Lung (tissue), 12 donors: Measurements from ENCODE around the gene AFF1. TPM values are rescaled to one million over a fixed set of nuclear protein-coding genes. Genes with fewer than 3 reads are reported as not detected.

Experiments
- ATAC-seq: fragments of 200-7000 bp; cut with Tn5 transposase; one replicate; pipeline ENCODE4 v1.9.1; 2020; ENCODE audit warnings: moderate number of reproducible peaks; ENCODE audit not compliant: insufficient read depth, low FRiP score
- DNase-seq, 3 donors: peaks; one replicate each; pipeline ENCODE4 v3.0.0-alpha.2; 2013 to 2017
- H3K27ac ChIP-seq, 2 donors: one replicate each; pipeline ENCODE4 v1.5.1; 2013; ENCODE audit warnings: mild to moderate bottlenecking in 2 of 2, moderate library complexity in 2 of 2, control low read depth in 1 of 2, inconsistent platforms in 1 of 2, low read depth in 1 of 2, low read length in 1 of 2
- H3K27me3 ChIP-seq, 3 donors: one replicate each; pipeline ENCODE4 v1.5.1; 2013; ENCODE audit warnings: low read length in 2 of 3; ENCODE audit not compliant: control insufficient read depth in 3 of 3, insufficient read depth in 3 of 3
- H3K36me3 ChIP-seq, 4 donors: one replicate each; pipeline ENCODE4 v1.5.1; 2013; ENCODE audit warnings: low read length in 4 of 4, mild to moderate bottlenecking in 1 of 4, moderate library complexity in 1 of 4; ENCODE audit not compliant: control insufficient read depth in 4 of 4, insufficient read depth in 4 of 4
- H3K4me1 ChIP-seq, 5 donors: one replicate each; pipeline ENCODE4 v1.5.1; 2013; ENCODE audit warnings: low read length in 5 of 5, mild to moderate bottlenecking in 2 of 5, moderate library complexity in 1 of 5; ENCODE audit not compliant: control insufficient read depth in 5 of 5, insufficient read depth in 5 of 5
- H3K4me3 ChIP-seq: one replicate; pipeline ENCODE4 v1.5.1; 2013; ENCODE audit warnings: mild to moderate bottlenecking, control low read depth, moderate library complexity
- H3K9ac ChIP-seq, 2 donors: one replicate each; pipeline ENCODE4 v1.5.1; 2013; ENCODE audit warnings: low read length in 2 of 2, control low read depth in 1 of 2; ENCODE audit not compliant: insufficient read depth in 1 of 2
- H3K9me3 ChIP-seq, 4 donors: one replicate each; pipeline ENCODE4 v1.5.1; 2013; ENCODE audit warnings: low read length in 3 of 4, mild to moderate bottlenecking in 1 of 4, moderate library complexity in 1 of 4; ENCODE audit not compliant: control insufficient read depth in 4 of 4, insufficient read depth in 3 of 4
- CTCF ChIP-seq: IDR thresholded peaks from 2 replicates; pipeline ENCODE4 v1.5.1; 2012; ENCODE audit warnings: mild to moderate bottlenecking; ENCODE audit errors: control extremely low read depth, extremely low read depth
- WGBS, 2 donors: extraction: QIAGEN DNeasy Blood & Tissue Kit; methylation state at CpG; one replicate each; pipeline ENCODE4 v1.1.7; 2013; 5-methylcytosine and 5-hydroxymethylcytosine counted together
- polyA plus RNA-seq, 2 donors: library from polyadenylated mRNA; stranded (reverse); fragments of 200-250 nt; gene quantifications; one replicate each; pipeline ENCODE4 v1.2.1, GENCODE V29; 2013
- total RNA-seq, 2 donors: library from RNA; depleted of rRNA in 1 of 2; stranded (reverse); fragments of >200 nt in 1 of 2; gene quantifications; one replicate each; pipeline ENCODE4 v1.2.1, GENCODE V29; 2014 to 2021
- donor health status: control.
- donor health status: control.
- donor health status: Bipolar disorder and iron deficiency.
- donor health status: healthy.
- donor health status: DM: yes; HTN: yes; CAD: no.

The AFF1 gene
- total and polyA plus RNA-seq, 4 donors, result 9.5 to 79.0 (median 35.8) TPM

- DNase-seq, result no peak
- Histone ChIP-seq H3K4me3 (no peak overlapping the region), H3K27ac (peak overlapping the region in 1 of 2 donors; percentile 23), H3K36me3 (peaks cover 0 to 2% (median under 1%) of the 10 kb centered on the region in 4 donors), H3K4me1 (peaks cover 7 to 40% (median 11%) of the 10 kb centered on the region in 5 donors), H3K9ac (no peak overlapping the region), H3K9me3 (no peaks in the 10 kb centered on the region), H3K27me3 (no peaks in the 10 kb centered on the region)
- 22 to 41% methylated on average over 3 of the region's 3 CpGs for WGBS, 2 donors
- no peak for ATAC-seq
- no peak for TF ChIP-seq CTCF
These were observed 118.4 kb downstream of the AFF1 start for GRCh38 chr4:87053176-87053658.

- no peak for TF ChIP-seq CTCF
- peak overlapping the region; percentile 37 to 69 for H3K27ac ChIP-seq
- no peaks in the 10 kb centered on the region for H3K27me3 ChIP-seq
- H3K36me3 ChIP-seq, result peaks cover 0 to 2% (median 0%) of the 10 kb centered on the region in 4 donors
- no peak overlapping the region for H3K9ac ChIP-seq
- H3K9me3 ChIP-seq, result no peaks in the 10 kb centered on the region
- peaks cover 8 to 35% (median 11%) of the 10 kb centered on the region in 5 donors for H3K4me1 ChIP-seq
- H3K4me3 ChIP-seq, result no peak overlapping the region
- WGBS, 2 donors, result 31 to 56% methylated on average over 10 of the region's 10 CpGs
- no peak for DNase-seq
- no peak for ATAC-seq
These were observed 119.3 kb downstream of the AFF1 start for GRCh38 chr4:87053802-87054767.

- no peak for DNase-seq
- peak overlapping the region; percentile 35 to 69 for H3K27ac ChIP-seq
- no peak overlapping the region for H3K9ac ChIP-seq
- 47 to 58% methylated on average over 3 of the region's 3 CpGs for WGBS, 2 donors
- ATAC-seq, result no peak
- H3K9me3 ChIP-seq, result no peaks in the 10 kb centered on the region
- H3K4me1 ChIP-seq, result peaks cover 8 to 40% (median 11%) of the 10 kb centered on the region in 5 donors
- no peak overlapping the region for H3K4me3 ChIP-seq
- no peak for TF ChIP-seq CTCF
- H3K36me3 ChIP-seq, result peaks cover 0 to 2% (median 0%) of the 10 kb centered on the region in 4 donors
- H3K27me3 ChIP-seq, result no peaks in the 10 kb centered on the region
These were observed 120.1 kb downstream of the AFF1 start for GRCh38 chr4:87054900-87055299.
